Endodermal cell (in vitro differentiated cells): Measurements from ENCODE around the gene DDHD1. TPM values are rescaled to one million over a fixed set of nuclear protein-coding genes. Genes with fewer than 3 reads are reported as not detected.

Experiments used
- DNase-seq: peaks from one replicate; pipeline ENCODE4 v3.0.0-alpha.2; 2017
- H3K27ac ChIP-seq: 2 replicates; pipeline ENCODE4 v1.5.1; 2013; ENCODE audit warnings: mild to moderate bottlenecking, low read depth, low read length, moderate library complexity
- H3K27me3 ChIP-seq: 2 replicates; pipeline ENCODE4 v1.6.1; 2013; ENCODE audit warnings: mild to moderate bottlenecking, low read length, moderate library complexity; ENCODE audit not compliant: insufficient read depth, control insufficient read depth, poor library complexity, severe bottlenecking
- H3K36me3 ChIP-seq: 2 replicates; pipeline ENCODE4 v1.7.0; 2013; ENCODE audit warnings: mild to moderate bottlenecking, low read length, moderate library complexity; ENCODE audit not compliant: control insufficient read depth, insufficient read depth
- H3K4me1 ChIP-seq: one replicate; pipeline ENCODE4 v1.7.0; 2013; ENCODE audit warnings: low read length; ENCODE audit not compliant: control insufficient read depth, insufficient read depth
- H3K4me3 ChIP-seq: 2 replicates; pipeline ENCODE4 v1.5.1; 2013; ENCODE audit warnings: mild to moderate bottlenecking, low read length, moderate library complexity
- H3K9ac ChIP-seq: 2 replicates; pipeline ENCODE4 v1.6.1; 2013; ENCODE audit warnings: mild to moderate bottlenecking, low read length, moderate library complexity; ENCODE audit not compliant: poor library complexity, severe bottlenecking; ENCODE audit errors: extremely low read depth
- H3K9me3 ChIP-seq: 2 replicates; pipeline ENCODE4 v1.6.1; 2013; ENCODE audit warnings: mild to moderate bottlenecking, low read length, moderate library complexity; ENCODE audit not compliant: control insufficient read depth
- H3K27ac Mint-ChIP-seq: 2 replicates; pipeline ENCODE4 v1.8.0; 2020; ENCODE audit warnings: mixed read lengths
- H3K27me3 Mint-ChIP-seq: 2 replicates; pipeline ENCODE4 v1.8.0; 2021; ENCODE audit warnings: mild to moderate bottlenecking, mixed read lengths; ENCODE audit not compliant: insufficient read depth
- H3K36me3 Mint-ChIP-seq: 2 replicates; pipeline ENCODE4 v1.8.0; 2020; ENCODE audit warnings: low read depth, mixed read lengths
- H3K4me1 Mint-ChIP-seq: 2 replicates; pipeline ENCODE4 v1.8.0; 2020; ENCODE audit warnings: mixed read lengths
- H3K4me3 Mint-ChIP-seq: 2 replicates; pipeline ENCODE4 v1.8.0; 2020; ENCODE audit warnings: mild to moderate bottlenecking, moderate library complexity, mixed read lengths
- H3K9me3 Mint-ChIP-seq: 2 replicates; pipeline ENCODE4 v1.8.0; 2020; ENCODE audit warnings: mild to moderate bottlenecking, mixed read lengths
- WGBS, 2 experiments: methylation state at CpG; one replicate each; pipeline versions ENCODE4 v1.1.5 to v1.1.7; 2013; ENCODE audit warnings: missing lambda C conversion rate in 2 of 2, mixed read lengths in 1 of 2; ENCODE audit not compliant: insufficient coverage in 1 of 2, insufficient read length in 1 of 2; 5-methylcytosine and 5-hydroxymethylcytosine counted together
- total RNA-seq, 2 donors: library from RNA; stranded (reverse); fragmentation: NEBNext Ultra II Directional in 1 of 2; extraction: Animal tissue kit (Norgen Biotek cat#: 25700) in 1 of 2; gene quantifications; 2 replicates in 1 of 2; 3 replicates in 1 of 2; pipeline ENCODE4 v1.2.1, GENCODE V29; 2021
- TF ChIP-seq, protein P1 (sequence below): fragments of 200-600 bp; sonication (generic); conservative IDR thresholded peaks from 2 replicates; pipeline ENCODE4 v1.5.0; 2021; ENCODE audit warnings: antibody characterized with exemption, mild to moderate bottlenecking

The DDHD1 gene
- total RNA-seq, 2 donors from 2014 or later, result 26.2 to 27.1 TPM

GRCh38 chr14:52996493-52996892 is 156.6 kb downstream of the DDHD1 start:
- TF ChIP-seq, protein P1, sequence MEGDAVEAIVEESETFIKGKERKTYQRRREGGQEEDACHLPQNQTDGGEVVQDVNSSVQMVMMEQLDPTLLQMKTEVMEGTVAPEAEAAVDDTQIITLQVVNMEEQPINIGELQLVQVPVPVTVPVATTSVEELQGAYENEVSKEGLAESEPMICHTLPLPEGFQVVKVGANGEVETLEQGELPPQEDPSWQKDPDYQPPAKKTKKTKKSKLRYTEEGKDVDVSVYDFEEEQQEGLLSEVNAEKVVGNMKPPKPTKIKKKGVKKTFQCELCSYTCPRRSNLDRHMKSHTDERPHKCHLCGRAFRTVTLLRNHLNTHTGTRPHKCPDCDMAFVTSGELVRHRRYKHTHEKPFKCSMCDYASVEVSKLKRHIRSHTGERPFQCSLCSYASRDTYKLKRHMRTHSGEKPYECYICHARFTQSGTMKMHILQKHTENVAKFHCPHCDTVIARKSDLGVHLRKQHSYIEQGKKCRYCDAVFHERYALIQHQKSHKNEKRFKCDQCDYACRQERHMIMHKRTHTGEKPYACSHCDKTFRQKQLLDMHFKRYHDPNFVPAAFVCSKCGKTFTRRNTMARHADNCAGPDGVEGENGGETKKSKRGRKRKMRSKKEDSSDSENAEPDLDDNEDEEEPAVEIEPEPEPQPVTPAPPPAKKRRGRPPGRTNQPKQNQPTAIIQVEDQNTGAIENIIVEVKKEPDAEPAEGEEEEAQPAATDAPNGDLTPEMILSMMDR, result no peak
- no peak overlapping the region for H3K4me3 Mint-ChIP-seq
- H3K36me3 ChIP-seq, result no peaks in the 10 kb centered on the region
- no peaks in the 10 kb centered on the region for H3K9me3 Mint-ChIP-seq
- peaks cover 2% of the 10 kb centered on the region for H3K4me1 Mint-ChIP-seq
- no peak overlapping the region for H3K4me3 ChIP-seq
- H3K36me3 Mint-ChIP-seq, result no peaks in the 10 kb centered on the region
- H3K27me3 Mint-ChIP-seq, result no peaks in the 10 kb centered on the region
- H3K9ac ChIP-seq, result no peak overlapping the region
- H3K27ac ChIP-seq, result no peak overlapping the region
- no peaks in the 10 kb centered on the region for H3K27me3 ChIP-seq
- no peak overlapping the region for H3K27ac Mint-ChIP-seq
- 89 to 96% methylated on average over 1 to 2 of the region's 2 CpGs for WGBS, 2 experiments
- H3K9me3 ChIP-seq, result no peaks in the 10 kb centered on the region
- no peaks in the 10 kb centered on the region for H3K4me1 ChIP-seq
- DNase-seq, result no peak

GRCh38 chr14:52995998-52996397 is 157.1 kb downstream of the DDHD1 start:
- H3K27ac Mint-ChIP-seq, result no peak overlapping the region

DNA sequence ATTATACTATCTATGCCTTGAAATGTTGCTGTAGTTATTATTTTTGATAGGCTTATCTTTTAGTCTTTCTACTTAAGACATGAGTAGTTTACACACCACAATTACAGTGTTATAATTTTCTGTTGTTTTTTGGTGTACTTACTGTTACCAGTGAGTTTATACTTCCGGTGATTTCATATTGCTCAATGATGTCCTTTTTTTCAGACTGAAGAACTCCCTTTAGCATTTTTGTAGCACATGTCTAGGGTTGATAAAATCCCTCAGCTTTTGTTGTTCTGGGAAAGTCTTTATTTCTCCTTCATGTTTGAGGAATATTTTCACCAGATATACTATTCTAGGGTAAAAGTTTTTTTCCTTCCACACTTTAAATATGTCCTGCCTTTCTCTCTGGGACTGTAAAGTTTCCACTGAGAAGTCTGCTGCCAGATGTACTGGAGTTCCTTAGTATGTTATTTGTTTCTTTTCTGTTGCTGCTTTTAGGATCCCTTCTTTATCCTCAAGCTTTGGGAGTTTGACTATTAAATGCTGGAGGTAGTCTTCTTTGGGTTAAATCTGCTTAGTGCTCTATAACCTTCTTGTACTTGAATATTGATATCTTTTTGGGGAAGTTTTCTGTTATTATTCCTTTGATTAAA is 160.8 kb downstream of the DDHD1 start:
- Mint-ChIP-seq H3K36me3 (no peaks in the 10 kb centered on the region), H3K4me3 (no peak overlapping the region), H3K27ac (no peak overlapping the region), H3K9me3 (no peaks in the 10 kb centered on the region), H3K27me3 (no peaks in the 10 kb centered on the region), H3K4me1 (no peaks in the 10 kb centered on the region)
- no peak for DNase-seq
- Histone ChIP-seq H3K36me3 (no peaks in the 10 kb centered on the region), H3K27ac (no peak overlapping the region), H3K4me3 (no peak overlapping the region), H3K4me1 (no peaks in the 10 kb centered on the region), H3K27me3 (no peaks in the 10 kb centered on the region), H3K9ac (no peak overlapping the region), H3K9me3 (no peaks in the 10 kb centered on the region)
- TF ChIP-seq, protein P1, result no peak
- 91 to 100% methylated on average over 1 of the region's 1 CpG for WGBS, 2 experiments

More at GRCh38 chr14:52995998-52996397, 157.1 kb downstream of the DDHD1 start:
- DNase-seq, result no peak
- H3K36me3 Mint-ChIP-seq, result no peaks in the 10 kb centered on the region
- no peak overlapping the region for H3K4me3 Mint-ChIP-seq
- no peaks in the 10 kb centered on the region for H3K27me3 Mint-ChIP-seq
- no peaks in the 10 kb centered on the region for H3K9me3 ChIP-seq
- 88% methylated on average over 1 of the region's 1 CpG; no CpG with 5 or more reads in 1 of the 2 experiments for WGBS, 2 experiments
- no peaks in the 10 kb centered on the region for H3K36me3 ChIP-seq
- peaks cover under 1% of the 10 kb centered on the region for H3K4me1 Mint-ChIP-seq
- H3K4me1 ChIP-seq, result no peaks in the 10 kb centered on the region
- no peak overlapping the region for H3K27ac ChIP-seq
- H3K9me3 Mint-ChIP-seq, result no peaks in the 10 kb centered on the region
- TF ChIP-seq, protein P1, result no peak
- H3K9ac ChIP-seq, result no peak overlapping the region
- no peaks in the 10 kb centered on the region for H3K27me3 ChIP-seq
- no peak overlapping the region for H3K4me3 ChIP-seq
